Immature natural killer cell (primary cell): Measurements from ENCODE around the gene COQ7. TPM values are rescaled to one million over a fixed set of nuclear protein-coding genes. Genes with fewer than 3 reads are reported as not detected.

Experiments
- DNase-seq, 3 donors: peaks; one replicate each; pipeline ENCODE4 v3.0.0; 2022; ENCODE audit warnings: mixed read lengths in 1 of 3
- H3K27ac Mint-ChIP-seq, 6 donors: one replicate each; pipeline ENCODE4 v1.8.0; 2020; ENCODE audit warnings: mixed read lengths in 6 of 6, mild to moderate bottlenecking in 5 of 6, inconsistent platforms in 4 of 6, moderate library complexity in 3 of 6
- H3K27me3 Mint-ChIP-seq, 3 donors: one replicate each; pipeline ENCODE4 v1.8.0; 2020 to 2021; ENCODE audit warnings: low read depth in 3 of 3, mild to moderate bottlenecking in 3 of 3, mixed read lengths in 3 of 3, moderate library complexity in 3 of 3, inconsistent platforms in 1 of 3
- H3K36me3 Mint-ChIP-seq, 3 donors: one replicate each; pipeline ENCODE4 v1.8.0; 2020; ENCODE audit warnings: mixed read lengths in 3 of 3, inconsistent platforms in 2 of 3, mild to moderate bottlenecking in 2 of 3
- H3K4me1 Mint-ChIP-seq, 2 donors: one replicate each; pipeline ENCODE4 v1.8.0; 2020; ENCODE audit warnings: inconsistent platforms in 2 of 2, mild to moderate bottlenecking in 2 of 2, mixed read lengths in 2 of 2, moderate library complexity in 1 of 2
- H3K4me3 Mint-ChIP-seq, 5 donors: one replicate each; pipeline ENCODE4 v1.8.0; 2020; ENCODE audit warnings: mild to moderate bottlenecking in 5 of 5, mixed read lengths in 5 of 5, inconsistent platforms in 3 of 5, moderate library complexity in 3 of 5
- H3K9me3 Mint-ChIP-seq, 6 donors: one replicate each; pipeline ENCODE4 v1.8.0; 2020; ENCODE audit warnings: mild to moderate bottlenecking in 6 of 6, mixed read lengths in 6 of 6, inconsistent platforms in 4 of 6, moderate library complexity in 3 of 6
- polyA plus RNA-seq, 3 donors: library from polyadenylated mRNA; unstranded; fragments of 300-500 nt; fragmentation: Illumina TruSeq; gene quantifications; one replicate each; pipeline ENCODE4 v1.2.3, GENCODE V29; 2021

The COQ7 gene
- polyA plus RNA-seq, 3 donors from 2014 or later: 14.3 to 16.6 (median 14.8) TPM

GRCh38 chr16:19110537-19111360 is 43.3 kb downstream of the COQ7 start:
- no peak for DNase-seq
- Mint-ChIP-seq H3K9me3 (no peaks in the 10 kb centered on the region), H3K27me3 (peaks cover 2 to 5% (median 4%) of the 10 kb centered on the region in 3 donors), H3K4me3 (no peak overlapping the region), H3K36me3 (no peaks in the 10 kb centered on the region), H3K27ac (no peak overlapping the region), H3K4me1 (peaks cover 0 to 2% of the 10 kb centered on the region in 2 donors)

- no peak overlapping the region for H3K4me3 Mint-ChIP-seq
- no peak overlapping the region for H3K27ac Mint-ChIP-seq
- H3K27me3 Mint-ChIP-seq: peaks cover 0 to 7% (median 4%) of the 10 kb centered on the region in 3 donors
- DNase-seq: no peak
- no peaks in the 10 kb centered on the region for H3K9me3 Mint-ChIP-seq
- H3K4me1 Mint-ChIP-seq: peaks cover 0 to 2% of the 10 kb centered on the region in 2 donors
- no peaks in the 10 kb centered on the region for H3K36me3 Mint-ChIP-seq
Measured at GRCh38 chr16:19112099-19112407, 44.6 kb downstream of the COQ7 start.

DNA sequence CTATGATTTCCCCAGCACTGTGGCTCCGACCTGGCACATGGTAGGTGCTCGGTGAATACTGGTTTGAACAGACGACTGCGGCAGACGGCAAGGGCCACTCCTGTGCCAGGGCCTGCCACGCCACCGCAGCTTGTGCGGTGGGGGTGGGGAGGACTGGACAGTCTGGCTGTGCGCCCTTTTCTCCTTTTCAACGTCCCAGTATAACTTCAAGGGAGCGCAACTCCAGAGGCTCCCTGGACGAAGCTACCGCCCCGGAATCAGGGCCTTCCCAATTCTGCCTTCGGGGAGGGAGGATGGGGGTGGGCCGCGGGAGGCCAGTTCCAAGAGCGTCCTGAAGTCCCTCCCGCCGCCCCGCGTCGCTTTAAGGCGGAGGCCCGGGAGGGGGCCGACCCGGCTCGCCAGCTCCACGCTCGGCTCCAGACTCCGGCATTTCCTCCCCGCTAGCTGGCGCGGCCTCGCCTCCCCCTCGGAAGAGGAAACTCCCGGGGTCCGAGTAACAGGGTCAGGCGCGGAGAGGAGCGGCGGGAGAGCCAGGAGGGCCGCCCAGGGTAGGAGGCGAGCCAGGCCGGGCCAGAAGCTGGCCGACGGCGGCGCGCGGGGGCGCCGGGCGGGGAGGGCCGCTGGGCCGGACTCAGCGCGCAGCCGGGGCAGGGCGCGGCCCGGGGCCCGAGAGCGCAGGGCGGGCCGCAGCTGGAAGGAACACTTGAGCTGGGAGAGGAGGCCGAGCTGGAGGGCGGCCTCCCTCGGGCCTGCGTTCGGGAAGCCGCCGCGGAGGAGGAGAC is 46.4 kb downstream of the COQ7 start, which contains the start of gene ITPRIPL2:
ITPRIPL2 (plus strand) TSS at position 388 of the 782 bp plus-strand sequence. CDS start 498 bp downstream, outside the sequence.
- Mint-ChIP-seq H3K27ac (peak within 1 kb of the TSS in 1 of 6 donors; percentile 49), H3K4me3 (peak within 1 kb of the TSS in 2 of 5 donors; percentile 24 to 74), H3K36me3 (no peaks in the 10 kb centered on the region), H3K27me3 (peaks cover 0 to 7% (median 7%) of the 10 kb centered on the region in 3 donors), H3K9me3 (no peaks in the 10 kb centered on the region), H3K4me1 (peaks cover 2 to 8% of the 10 kb centered on the region in 2 donors)
- DNase-seq: no peak

DNA sequence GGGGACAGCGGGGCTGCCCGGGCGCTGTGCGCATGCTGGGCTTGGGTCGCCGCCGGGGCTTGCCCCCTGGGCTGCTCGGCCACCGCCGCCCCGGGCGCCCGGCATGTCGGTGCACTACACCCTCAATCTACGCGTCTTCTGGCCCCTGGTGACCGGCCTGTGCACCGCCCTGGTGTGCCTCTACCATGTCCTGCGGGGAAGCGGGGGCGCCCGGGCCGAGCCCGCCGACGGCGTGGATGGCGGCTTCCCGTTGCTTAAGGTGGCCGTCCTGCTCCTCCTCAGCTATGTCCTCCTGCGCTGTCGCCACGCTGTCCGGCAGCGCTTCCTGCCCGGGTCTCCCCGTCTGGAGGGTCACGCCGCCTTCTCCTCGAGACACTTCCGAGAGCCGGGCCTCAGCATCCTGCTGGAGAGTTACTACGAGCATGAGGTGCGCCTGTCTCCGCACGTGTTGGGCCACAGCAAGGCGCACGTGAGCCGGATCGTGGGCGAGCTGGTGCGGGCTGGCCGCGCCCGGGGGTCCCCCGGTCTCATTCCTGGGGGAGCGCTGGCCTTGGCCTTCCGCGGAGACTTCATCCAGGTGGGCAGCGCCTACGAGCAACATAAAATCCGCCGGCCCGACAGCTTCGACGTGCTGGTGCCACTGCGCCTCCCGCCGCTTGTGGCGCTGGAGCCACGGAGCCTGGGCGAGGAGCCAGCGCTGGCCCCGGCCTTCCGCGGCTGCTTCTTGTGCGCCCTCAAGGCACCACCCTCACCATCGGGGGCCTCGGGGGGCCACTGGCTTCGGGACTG is 47.1 kb downstream of the COQ7 start:
- H3K27me3 Mint-ChIP-seq: peaks cover 0 to 7% (median 7%) of the 10 kb centered on the region in 3 donors
- no peaks in the 10 kb centered on the region for H3K9me3 Mint-ChIP-seq
- H3K4me3 Mint-ChIP-seq: peak overlapping the region in 1 of 5 donors; percentile 74
- peaks cover 2 to 16% of the 10 kb centered on the region in 2 donors for H3K4me1 Mint-ChIP-seq
- DNase-seq: no peak
- H3K27ac Mint-ChIP-seq: peak overlapping the region in 1 of 6 donors; percentile 45
- H3K36me3 Mint-ChIP-seq: no peaks in the 10 kb centered on the region

DNA sequence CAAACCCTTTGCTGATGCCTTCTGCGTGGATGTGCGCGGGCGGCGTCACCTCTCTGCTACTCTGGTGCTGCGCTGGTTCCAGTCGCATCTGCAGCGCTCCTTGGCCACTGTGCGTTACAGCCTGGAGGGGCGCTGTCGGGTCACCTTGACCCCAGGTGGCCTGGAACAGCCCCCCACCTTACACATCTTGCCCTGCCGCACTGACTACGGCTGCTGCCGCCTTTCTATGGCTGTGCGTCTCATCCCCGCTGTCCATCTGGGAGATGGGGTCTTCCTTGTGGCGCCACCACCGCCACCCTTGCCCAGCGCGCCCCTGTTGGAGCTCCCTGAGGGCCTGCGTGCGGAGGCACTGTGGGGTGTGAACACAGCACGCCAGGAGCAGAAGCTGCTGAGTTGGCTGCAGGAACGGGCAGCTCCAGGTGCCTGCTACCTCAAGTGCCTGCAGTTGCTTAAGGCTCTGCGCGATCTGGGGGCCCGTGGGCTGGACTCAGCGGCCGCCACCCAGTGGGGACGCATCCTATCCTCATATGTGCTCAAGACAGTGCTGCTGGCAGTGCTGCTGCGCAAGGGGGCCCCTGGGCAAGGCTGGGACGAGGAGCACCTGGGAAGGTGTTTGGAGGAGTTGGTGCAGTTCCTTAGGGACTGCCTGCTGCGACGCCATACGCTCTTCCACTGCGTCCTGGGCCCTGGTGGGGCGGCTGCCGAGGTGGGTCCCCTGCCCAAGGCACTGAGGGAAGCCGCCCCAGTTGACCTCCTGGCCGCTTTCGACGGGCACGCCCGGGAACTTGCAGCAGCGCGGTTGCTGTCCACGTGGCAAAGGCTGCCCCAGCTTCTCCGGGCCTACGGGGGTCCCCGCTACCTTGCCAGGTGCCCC is 48.0 kb downstream of the COQ7 start:
- H3K4me1 Mint-ChIP-seq: peaks cover 2 to 18% of the 10 kb centered on the region in 2 donors

DNA sequence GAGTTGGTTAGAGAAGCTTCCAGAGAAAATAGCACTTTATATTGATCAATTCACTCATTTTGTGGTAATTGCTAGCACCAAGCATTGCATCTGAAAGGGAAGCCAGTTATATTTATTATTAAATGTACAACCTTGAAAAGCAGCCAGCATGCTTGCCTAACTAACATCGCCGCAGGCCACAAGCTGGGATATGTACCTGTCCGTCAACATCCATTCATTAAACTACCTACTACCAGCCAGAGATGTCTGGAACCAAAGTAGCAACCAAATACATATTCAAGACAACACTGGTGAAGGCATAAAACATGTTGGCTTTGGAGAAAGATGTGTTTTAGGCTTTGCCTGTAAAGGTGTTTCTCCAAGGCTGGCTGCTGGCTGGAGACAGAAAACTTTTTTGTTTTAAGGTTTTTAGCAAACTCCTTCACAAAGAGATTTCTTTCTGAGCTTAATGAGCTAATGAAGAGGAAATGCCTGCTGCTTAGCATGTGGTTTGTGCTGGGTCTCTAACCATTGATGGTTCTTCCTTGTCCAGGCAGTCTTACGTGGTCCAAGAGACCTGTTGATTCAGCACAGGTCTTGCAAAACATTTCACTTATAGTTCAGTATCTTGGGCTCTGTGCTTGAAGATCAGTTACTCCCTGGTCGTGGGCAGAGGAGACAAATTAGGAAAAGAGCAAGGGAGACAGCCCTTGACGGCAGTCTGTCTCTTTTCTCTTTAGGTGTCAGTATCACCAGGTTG is 49.5 kb downstream of the COQ7 start:
- Mint-ChIP-seq H3K27ac (peak overlapping the region in 2 of 6 donors; percentile 58 to 88), H3K4me3 (peak overlapping the region in 1 of 5 donors; percentile 72), H3K36me3 (no peaks in the 10 kb centered on the region), H3K4me1 (peaks cover 2 to 18% of the 10 kb centered on the region in 2 donors), H3K27me3 (peaks cover 0 to 7% (median 7%) of the 10 kb centered on the region in 3 donors), H3K9me3 (no peaks in the 10 kb centered on the region)
- DNase-seq: no peak

More for the DNA sequence above, 48.0 kb downstream of the COQ7 start:
- H3K27me3 Mint-ChIP-seq: peaks cover 0 to 7% (median 7%) of the 10 kb centered on the region in 3 donors
- H3K9me3 Mint-ChIP-seq: no peaks in the 10 kb centered on the region
- H3K36me3 Mint-ChIP-seq: no peaks in the 10 kb centered on the region
- no peak overlapping the region for H3K27ac Mint-ChIP-seq
- H3K4me3 Mint-ChIP-seq: no peak overlapping the region
- no peak for DNase-seq

DNA sequence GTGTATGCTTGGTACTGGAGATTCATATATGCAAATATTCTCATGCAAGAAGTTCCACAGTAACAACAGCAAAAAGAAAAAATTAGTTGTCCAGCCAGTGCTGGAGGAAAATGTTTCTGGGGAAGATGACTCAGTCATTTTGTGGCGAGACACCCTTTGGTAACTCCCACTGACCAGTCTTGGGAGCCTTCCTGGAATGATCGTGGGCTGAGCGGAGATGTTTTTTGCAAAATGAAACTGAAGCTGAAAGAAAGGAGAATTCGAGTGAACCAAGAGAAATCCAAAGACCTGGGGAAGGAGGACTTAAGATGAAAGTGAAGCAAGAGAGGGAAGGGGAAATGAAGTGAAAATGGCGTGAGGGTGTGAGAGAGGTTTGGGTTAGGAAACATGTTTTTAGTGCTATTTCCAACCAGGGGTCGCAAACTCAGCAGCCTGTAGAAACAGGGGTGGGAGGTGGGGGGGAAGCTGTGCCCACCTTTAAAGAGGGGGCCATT is 51.6 kb downstream of the COQ7 start:
- peak overlapping the region in 4 of 5 donors; percentile 9 to 79 (median 39) for H3K4me3 Mint-ChIP-seq
- no peak for DNase-seq
- peak overlapping the region in 3 of 6 donors; percentile 8 to 83 (median 70) for H3K27ac Mint-ChIP-seq
- peaks cover 0 to 18% of the 10 kb centered on the region in 2 donors for H3K4me1 Mint-ChIP-seq
- H3K27me3 Mint-ChIP-seq: peaks cover 0 to 7% (median 5%) of the 10 kb centered on the region in 3 donors
- H3K9me3 Mint-ChIP-seq: no peaks in the 10 kb centered on the region
- no peaks in the 10 kb centered on the region for H3K36me3 Mint-ChIP-seq

- no peaks in the 10 kb centered on the region for H3K36me3 Mint-ChIP-seq
- H3K27ac Mint-ChIP-seq: peak overlapping the region in 2 of 6 donors; percentile 75 to 81
- peaks cover 0 to 7% (median 5%) of the 10 kb centered on the region in 3 donors for H3K27me3 Mint-ChIP-seq
- H3K4me1 Mint-ChIP-seq: peaks cover 0 to 18% of the 10 kb centered on the region in 2 donors
- no peaks in the 10 kb centered on the region for H3K9me3 Mint-ChIP-seq
- peak overlapping the region in 1 of 5 donors; percentile 79 for H3K4me3 Mint-ChIP-seq
- no peak for DNase-seq
Measured at GRCh38 chr16:19119564-19119963, 52.1 kb downstream of the COQ7 start.

DNA sequence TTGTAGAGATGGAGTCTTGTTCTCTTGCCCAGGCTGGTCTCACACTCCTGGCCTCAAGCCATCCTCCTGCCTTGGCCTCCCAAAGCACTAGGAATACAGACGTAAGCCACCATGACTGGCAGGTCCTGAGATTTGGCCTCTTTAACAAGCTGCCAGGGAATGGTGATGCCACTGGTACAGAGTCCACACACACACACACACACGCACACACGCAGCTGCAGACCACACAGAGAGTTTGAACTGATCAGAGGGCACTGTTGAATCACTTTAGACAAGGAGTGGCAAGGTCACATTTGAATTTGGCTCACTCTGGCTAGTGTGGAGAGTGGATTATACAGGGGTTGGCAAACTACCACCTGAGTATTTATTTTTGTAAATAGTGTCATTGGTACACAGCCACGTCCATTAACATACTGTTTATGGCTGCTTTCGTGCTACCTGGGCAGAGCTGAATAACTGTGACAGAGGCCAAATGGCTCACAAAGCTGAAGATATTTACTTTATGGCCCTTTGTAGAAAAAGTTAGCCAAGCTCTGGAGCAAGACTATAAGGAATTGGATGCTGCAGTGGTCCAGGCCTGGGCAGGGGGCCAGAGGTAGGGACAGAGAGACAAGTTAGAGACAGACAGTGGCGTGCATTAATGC is 56.2 kb downstream of the COQ7 start:
- Mint-ChIP-seq H3K9me3 (no peaks in the 10 kb centered on the region), H3K27ac (no peak overlapping the region), H3K4me1 (peaks cover 0 to 11% of the 10 kb centered on the region in 2 donors), H3K36me3 (no peaks in the 10 kb centered on the region), H3K4me3 (no peak overlapping the region), H3K27me3 (peaks cover 0 to 3% (median 0%) of the 10 kb centered on the region in 3 donors)
- DNase-seq: no peak

- Mint-ChIP-seq H3K27me3 (peaks cover 0 to 5% (median 0%) of the 10 kb centered on the region in 3 donors), H3K4me1 (peaks cover 4 to 9% of the 10 kb centered on the region in 2 donors), H3K9me3 (no peaks in the 10 kb centered on the region), H3K4me3 (no peak overlapping the region), H3K27ac (no peak overlapping the region), H3K36me3 (no peaks in the 10 kb centered on the region)
- DNase-seq: no peak
Measured at GRCh38 chr16:19126300-19126699, 58.9 kb downstream of the COQ7 start.

DNA sequence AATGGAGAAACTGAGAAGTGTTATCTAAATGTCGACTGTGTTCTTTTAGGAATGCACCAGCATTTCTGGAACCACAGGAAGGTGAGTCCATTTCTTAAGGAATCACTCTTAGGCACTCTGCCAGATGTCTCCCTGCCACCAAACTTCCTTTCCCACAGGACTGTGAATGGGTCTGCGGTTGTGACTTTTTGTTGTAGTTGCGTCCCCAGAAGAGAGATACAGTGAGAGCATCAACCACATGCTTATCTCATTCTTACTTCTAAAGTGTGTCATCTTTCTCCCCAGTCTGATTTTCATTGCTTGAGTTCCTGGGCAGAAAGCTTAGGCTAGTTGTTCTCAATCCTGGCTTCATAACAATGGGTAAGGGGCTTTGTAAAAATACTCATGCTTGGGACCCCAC is 59.8 kb downstream of the COQ7 start:
- Mint-ChIP-seq H3K27me3 (peaks cover 0 to 3% (median 0%) of the 10 kb centered on the region in 3 donors), H3K4me3 (peak overlapping the region in 1 of 5 donors; percentile 79), H3K36me3 (no peaks in the 10 kb centered on the region), H3K4me1 (peaks cover 4 to 11% of the 10 kb centered on the region in 2 donors), H3K9me3 (no peaks in the 10 kb centered on the region), H3K27ac (peak overlapping the region in 2 of 6 donors; percentile 67 to 81)
- no peak for DNase-seq
